ENCODE measurements around the gene SNX5.
"Not testable (repeated sequence)": the region's sequence is repeated elsewhere in the genome, so short reads cannot be mapped to it uniquely, and the experiment has no call there.

SNX5 gene

DNA sequence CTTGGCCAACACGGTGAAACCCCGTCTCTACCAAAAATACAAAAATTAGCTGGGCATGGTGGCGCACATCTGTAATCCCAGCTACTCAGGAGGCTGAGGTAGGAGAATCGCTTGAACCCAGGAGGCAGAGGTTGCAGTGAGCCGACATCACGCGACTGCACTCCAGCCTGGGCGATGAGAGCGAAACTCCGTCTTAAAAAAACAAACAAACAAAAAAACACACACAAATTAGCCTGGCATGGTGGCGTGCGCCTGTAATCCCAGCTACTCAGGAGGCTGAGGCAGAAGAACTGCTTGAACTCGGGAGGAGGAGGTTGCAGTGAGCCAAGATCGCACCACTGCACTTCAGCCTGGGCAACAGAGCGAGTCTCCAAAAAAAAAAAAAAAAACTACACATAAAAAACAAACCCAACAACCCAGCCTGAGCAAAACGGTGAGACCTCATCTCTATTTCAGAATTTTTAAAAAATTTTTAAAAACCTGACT lies 8.2 kb downstream of the SNX5 start:
- not testable (repeated sequence) for DNase-seq (ENCODE audit: low read depth)

DNA sequence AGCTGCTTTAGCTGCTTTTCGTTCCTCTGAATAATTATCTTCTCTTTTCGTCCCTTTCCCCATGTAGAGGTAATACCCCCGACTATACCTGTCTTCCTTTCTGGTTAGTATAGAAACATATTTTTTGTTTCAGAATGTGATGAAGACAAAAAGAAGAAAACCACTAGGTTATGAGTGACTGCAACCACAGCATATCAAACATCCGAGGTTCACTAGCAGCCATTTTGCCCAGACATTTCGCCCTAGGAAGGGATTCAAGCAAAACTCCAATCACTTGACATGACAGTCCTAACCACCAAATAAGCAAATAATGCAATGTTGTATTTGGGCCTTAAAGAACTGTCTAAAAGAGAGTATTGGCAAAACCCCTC lies 9.4 kb downstream of the SNX5 start:
- no peak for DNase-seq (ENCODE audit: low read depth)

DNA sequence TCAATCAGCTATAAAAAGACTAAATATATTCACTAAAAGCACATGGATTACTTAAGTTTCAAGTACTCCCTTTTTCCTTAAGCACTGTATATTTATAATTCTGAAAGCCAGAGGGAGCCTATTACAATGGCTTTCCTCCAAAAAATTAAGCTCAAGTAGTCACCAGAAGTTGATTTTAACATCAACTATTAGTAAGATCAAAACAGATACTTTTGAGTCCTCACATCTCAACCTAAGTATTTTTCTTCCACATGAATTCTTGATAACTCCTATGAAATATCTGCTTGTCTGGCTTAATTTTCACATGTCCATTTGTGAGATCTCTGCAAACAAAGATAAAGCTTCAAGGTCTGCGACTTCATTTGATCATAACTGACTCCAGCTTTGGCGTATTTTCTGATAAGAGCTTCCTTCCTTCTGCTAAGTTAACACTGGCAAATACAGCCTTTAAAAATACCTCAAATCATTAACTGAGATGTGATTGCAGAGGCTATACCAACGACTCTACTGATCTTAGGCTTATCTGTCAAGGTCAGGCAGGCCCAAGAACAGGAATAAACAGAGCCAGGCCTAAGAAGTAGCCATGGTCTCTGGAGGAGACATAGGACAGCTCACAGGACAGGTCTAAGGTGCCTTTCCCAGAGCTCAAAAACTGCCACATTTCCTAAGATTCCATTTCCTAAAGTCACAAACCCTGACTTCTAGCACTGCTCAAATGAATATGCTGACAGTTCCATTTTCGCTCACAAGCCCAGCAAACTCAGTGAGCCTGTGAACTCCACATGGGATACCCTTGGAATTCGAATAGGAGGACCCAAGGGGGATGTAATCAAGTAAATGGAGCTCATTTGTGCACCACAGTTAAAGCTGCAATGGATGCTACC lies 10.0 kb downstream of the SNX5 start:
- no peak for DNase-seq (ENCODE audit: low read depth)

DNA sequence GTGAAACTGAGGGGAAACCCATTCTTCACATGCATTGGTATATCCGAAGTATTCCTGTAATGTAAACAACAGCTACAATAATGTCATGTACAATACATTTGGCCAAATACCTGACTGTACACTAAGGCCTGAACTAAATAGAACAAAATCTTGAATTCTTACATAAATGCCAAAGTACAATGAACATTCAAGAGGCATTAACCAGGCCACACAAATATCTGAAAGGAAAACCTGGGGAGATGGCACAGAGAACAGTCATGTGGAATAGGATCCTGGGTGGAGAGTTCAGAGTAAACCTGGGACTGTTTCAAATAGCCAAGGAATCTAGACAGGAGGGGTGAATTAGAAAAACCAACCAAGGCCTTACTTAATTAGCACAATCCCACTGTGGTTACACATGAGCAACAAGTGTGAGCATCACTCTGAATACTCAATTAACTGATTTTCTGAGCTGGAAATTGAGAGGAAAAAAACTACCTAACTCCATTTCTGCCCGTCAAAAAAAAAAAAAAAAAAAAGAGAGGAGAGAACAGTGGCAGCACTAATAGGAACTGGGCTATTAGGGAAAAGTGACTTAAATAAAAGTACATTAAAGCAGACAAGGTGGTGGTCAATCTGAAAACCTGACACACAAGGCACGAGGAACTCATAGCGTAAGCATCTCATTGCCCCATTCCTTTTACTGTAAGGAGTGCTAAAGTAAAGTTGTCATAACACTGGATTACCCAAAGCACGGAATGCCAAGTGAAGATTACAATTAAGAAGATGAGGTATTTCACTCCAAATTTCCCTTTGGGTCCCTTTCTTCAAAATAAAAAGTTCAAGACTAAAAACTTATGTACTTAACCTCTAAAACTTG lies 10.9 kb downstream of the SNX5 start:
- no peak for DNase-seq (ENCODE audit: low read depth)

DNA sequence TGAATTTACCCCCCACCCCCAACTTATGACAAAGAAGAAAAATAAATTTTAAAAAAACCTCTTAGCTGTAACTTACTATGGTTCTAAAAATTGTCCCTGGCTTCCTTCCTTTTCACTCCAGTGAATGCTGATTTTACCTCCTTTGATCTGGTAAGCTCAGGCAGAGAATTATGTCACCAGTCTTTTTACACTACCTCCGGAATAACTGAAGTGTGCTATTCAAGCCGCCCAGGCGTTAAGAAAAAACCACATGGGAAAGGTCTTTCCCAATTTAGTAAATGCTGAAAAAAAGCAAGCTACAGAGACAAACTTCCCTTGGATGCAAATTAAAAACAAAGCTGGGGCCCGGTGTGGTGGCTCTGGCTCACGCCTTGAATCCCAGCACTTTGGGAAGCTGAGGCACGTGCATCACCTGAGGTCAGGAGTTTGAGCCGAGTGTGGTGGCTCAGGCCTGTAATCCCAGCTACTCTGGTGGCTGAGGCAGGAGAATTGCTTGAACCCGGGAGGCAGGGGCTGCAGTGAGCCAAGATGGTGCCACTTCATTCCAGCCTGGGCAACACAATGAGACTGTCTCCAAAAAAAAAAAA lies 12.4 kb downstream of the SNX5 start:
- no peak for DNase-seq (ENCODE audit: low read depth)

DNA sequence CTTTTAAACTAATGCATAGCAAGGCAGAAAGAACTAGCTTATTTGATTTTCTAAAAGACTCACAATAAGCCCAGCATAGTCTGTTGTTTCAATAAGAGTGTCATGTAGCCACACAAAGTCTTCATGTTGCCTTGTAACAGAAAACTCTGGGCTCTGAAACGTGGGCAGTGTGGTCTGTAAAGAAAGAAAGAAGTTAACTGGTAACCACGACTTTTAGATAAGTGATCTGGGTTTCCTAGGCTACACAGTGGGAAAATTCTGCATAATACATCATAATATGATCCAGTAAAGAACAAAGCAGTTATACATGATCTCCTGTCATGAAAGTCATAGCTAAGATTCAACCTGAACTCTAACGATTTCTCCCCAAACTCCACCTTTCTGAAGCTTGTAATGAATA lies 13.3 kb downstream of the SNX5 start:
- no peak for DNase-seq (ENCODE audit: low read depth)

DNA sequence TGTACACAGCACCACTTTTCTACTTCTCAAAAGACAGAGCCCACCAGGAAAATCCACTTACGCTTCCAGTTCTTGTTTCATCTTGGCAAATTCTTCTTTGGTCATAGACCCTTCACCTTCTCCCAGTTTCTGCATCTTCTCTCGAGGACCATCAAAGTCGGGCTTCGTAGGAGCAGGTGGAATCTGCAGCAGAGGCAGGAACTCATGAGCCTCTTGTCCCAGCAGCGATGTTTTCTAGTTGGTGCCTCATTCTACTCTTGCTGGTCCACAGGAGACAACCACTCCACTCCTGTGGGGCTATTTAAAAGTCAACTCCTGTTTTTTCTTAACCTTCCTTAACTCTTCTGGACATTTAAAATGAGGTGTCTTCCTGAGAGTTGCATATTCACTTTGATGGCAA lies 14.7 kb downstream of the SNX5 start:
- DNase-seq (ENCODE audit: low read depth), result no peak

DNA sequence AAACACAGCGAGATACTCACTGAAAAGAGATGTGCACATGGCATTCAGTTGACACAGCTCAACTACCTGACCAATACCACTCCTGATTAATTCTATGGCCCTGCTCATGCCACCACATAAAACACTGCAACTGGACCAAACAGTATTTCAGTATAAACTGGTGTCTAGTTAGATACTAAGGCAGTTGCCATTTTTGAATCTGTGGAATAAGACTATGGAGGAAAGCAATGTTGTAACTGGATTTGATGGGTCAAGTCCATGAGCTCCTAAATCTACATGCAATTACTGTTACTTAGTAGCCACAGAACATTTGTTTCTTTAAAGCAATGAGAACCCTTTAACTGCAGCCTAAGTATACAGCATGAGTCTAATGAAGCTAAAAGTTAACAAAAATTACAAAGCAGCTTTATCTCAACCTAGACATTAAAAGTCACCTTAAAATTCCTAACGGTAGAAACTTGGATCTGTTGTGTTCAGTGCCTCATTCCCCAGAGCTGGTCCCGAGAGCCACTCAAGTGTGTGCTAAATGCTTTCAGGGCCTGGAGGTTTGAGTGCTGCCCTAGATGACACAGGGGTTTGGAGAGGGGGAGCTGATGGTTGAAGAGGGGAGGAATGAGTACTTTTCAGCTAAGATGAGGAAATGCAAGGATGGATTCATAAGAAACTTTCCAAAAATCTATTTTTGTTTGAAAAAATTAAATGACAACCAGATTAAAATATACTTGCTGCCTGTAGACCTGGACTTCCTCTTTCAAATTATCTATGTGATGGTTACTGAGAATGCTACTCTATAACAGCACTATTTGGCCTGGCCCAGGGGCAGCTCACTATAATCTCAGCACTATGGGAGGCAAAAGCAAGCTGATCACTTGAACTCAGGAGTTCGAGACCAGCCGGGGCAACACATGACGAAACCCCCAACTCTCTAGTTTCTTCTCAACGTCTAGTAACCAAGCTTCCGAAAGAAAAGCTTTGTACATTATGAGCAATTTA lies 15.6 kb downstream of the SNX5 start:
- DNase-seq (ENCODE audit: low read depth), result no peak

DNA sequence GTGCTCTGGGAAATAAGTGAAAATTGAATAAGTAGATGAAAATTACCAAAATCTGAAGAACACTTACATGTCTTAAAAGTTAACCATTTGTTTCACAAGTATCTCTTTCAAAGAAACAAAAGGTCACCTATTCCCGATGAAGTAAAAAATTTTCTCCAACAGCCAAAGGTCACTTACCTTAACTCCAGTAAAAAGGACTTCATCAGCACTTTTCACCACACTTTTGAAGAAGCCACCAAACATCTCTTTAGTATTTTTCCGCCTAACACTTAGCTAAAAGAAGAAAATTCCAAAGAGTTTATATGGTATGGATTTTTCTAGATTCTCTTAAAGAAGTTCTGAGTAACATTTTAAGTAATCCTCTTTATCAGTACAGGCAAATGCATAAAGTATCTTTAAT lies 17.3 kb downstream of the SNX5 start:
- no peak for DNase-seq (ENCODE audit: low read depth)

DNA sequence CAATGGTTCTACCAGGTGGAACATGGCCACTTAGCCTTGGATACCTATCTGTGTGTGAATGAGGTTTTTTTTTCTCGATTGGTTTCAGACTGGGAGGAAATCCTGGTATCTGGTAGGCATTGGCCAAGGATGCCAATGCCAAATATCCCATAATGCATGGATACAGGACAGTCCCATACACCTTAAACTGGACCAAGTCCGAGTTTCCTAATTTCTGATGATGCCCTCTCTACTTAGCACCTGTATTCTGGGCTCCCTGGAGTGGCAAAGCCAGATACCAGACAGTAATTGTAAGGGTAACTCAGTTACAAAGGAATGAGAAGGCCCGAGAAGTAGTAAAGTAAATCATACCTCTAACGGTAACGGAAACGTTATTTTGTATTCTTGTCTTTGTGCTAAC lies 17.9 kb downstream of the SNX5 start:
- no peak for DNase-seq (ENCODE audit: low read depth)

DNA sequence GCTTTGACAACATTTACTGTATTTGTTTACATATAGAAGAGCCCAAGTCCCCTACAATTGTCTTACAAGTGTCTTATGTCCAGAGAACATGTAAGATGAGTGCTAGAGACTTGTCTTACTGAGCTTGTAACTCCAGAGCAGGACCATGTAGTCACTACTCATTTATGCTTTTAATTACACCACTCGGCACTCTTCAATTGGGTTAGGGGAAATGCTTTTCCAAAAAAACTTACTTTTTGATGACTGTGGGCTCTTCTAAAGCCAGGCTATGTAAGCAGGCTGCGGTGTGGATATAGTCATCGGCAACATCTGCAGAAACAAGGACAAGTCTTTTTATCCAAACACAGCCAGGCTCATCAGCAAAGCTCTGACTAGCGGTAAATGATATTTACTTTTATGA lies 18.7 kb downstream of the SNX5 start:
- DNase-seq (ENCODE audit: low read depth), result no peak

DNA sequence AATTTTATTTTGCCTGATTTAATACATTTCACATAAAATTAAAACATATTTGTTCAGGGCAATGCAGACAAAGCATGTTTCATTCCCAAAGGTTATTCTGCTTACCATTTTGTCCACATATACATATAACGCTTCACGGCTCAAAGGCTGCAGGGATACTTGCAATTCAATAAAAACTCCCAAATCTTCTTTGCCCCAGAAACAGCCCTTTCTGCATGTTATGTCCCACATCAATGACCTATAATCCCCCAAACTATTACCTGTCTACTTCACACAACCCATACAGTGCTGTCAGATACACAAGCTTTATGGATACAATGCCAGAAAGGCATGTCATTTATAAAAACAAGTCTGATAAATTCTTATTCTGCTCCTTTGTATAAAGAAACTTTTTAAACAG lies 20.2 kb downstream of the SNX5 start:
- DNase-seq (ENCODE audit: low read depth), result no peak

DNA sequence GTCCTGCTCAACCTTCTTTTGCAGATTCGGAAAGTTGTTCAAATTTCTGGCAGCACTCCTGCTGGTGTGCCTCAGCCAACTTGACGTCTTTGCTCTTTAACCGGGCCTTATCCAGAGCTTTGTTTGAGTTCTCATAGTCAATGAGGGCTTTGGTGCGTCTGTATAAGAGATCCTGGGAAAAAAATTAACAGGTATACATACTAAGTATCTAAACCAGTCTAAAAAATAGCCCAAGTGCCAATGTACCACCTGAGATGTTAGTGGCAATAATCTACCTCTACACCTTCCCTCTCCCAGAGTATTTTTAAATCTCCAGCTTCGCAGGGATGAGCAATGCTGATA lies 21.1 kb downstream of the SNX5 start:
- no peak for DNase-seq (ENCODE audit: low read depth)

DNA sequence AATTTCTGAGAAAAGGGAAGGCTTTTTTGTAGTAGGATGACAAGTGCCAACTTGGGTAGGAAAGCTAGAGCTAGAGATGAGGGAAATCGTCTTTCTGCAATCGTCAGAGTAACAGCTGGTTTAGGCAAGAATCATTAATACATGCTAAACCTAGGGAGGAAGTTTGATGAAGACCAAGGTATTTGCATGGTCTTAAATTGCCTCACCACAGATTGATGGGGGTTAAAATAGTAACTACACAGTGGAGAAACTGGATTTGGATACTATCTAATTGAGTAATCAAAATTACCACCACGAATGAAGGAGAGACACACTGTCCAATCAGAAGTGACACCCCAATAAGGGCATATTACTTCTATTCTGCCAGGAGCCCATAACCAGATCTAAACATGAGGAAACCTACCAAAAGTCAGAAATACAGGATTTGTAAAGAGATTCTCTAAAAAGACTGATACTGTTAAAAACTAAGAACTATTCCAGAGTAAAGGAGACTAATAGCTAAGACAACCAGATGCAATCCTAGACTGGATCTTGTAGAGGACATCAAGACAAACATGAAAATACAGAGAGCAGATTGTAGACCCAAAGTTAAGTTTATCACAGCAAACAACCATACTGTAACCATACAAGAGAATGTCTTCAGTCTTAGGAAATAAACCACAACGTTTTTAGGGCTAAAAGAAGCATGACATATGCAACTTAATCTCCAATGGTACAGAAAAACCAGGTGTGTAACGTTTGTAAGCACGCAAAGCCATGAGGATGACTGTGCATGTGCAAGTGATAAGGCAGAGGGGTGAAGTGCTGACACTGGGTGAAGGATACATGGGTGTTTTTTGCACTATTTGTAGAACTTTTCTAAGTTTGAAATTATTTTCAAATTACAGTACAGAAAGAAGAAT lies 21.8 kb downstream of the SNX5 start:
- DNase-seq (ENCODE audit: low read depth), result no peak

DNA sequence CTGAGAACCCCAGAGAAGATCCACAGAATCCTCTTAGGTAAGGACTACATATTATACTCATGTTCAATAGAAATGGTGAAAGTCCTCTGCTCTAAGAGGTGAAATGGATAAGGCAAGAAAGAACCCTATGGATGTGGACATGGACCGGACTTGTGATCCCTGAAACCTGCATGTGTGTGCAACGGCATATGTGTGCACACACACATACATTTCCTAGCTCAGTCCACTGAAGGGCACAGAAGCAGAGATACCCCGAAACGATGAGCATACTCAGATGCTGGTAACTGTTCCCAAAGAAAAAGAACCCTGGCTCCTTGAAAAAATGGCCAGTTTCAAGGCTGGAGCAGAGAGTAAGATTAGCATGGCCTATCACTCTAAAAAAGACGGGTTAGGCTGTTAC lies 22.6 kb downstream of the SNX5 start:
- DNase-seq (ENCODE audit: low read depth), result no peak

DNA sequence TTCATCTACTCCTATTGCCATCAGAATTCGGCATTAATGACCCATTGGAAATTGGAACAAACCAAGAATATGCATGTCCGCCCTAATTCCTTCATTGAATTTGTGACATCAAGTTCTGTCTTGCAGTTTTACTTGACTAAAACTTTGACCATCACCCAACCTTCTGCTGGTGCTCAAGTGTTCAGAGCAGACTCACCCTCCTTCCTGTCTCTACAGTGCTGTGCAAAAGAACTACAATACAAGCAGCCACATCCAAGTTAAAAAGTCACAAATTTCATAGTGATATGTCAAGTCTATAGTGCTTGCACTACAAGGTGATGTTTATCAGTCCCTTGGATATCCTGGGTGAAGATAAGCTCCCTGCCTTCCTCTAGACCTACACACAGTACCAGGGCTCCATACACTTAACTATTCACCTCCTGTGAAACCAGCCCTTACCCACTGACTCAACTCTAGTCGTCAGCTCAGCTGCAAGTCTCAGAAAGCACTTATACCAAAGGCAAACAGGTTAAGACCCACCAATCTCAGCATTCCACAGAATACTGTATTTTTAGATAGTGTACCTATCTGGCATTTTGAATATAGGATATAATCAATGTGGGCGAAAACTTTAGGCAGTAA lies 23.6 kb downstream of the SNX5 start:
- no peak for DNase-seq (ENCODE audit: low read depth)

DNA sequence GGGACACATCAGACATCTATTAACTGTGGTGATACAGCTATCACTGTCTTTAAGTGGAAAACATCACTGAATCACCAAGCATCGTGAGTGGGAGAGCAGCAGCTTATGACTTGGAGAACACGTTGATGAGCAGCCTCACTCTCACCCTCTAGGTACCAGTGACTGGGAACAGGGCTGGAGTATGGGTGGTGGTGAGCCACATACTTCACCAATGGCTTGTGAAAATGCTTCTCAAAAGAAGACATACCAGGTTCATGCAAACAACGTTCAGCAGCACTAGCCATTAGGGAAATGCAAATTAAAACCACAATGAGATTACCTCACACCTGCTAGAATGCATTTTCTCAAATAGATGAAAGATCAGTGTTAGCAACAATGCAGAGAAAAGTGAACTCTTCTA lies 25.3 kb downstream of the SNX5 start:
- DNase-seq (ENCODE audit: low read depth), result no peak

DNA sequence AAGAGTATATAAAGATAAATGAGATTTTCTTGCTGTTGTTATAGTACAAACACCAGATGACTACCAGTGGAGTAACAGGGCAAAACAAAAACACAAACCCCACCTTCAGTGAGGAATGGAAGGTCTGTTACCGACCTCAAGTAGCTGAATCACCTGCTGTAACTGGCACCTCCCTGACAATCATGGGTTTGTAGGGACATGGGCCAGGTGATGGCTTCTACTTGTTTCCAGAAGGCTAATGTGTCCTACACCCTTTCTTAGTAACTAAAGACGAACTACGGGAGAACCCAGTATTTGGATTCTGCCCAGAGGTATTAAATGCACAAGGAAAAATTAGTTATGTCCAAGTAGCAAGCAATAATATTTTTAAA lies 26.8 kb downstream of the SNX5 start:
- DNase-seq (ENCODE audit: low read depth), result no peak

DNA sequence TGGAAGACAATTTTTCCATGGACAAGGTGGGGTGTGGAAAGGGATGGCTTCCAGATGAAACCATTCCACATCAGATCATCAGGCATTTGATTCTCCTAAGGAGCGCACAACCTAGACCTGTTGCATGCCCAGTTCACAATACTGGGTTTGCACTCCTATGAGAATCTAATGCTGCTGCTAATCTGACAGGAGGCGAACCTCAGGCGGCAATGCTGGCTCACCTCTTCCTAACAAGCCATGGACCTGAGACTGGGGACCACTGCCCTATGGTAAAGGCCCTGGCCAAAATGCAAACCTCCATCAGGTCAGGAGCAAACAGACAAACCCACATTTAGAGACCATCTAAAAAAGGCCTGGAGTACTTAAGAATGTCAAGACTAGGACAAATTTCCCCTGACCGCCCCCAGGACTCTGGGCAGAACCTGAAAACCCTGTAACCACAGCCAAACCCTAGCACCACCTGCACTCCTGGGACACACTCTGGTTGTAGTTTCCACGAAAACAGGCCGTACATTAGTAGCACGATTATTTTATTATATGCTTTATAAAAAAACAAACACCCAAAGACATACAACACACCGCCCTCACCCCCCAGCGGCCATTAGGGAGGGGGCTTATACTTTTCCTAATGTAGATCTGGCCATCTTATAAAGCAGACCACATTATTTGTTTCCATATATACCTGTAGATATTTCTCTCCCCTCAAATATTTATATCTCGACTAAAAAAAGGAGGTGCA lies 27.3 kb downstream of the SNX5 start:
- no peak for DNase-seq (ENCODE audit: low read depth)
